ENCODE results near the gene OR10G6.

The OR10G6 gene

DNA sequence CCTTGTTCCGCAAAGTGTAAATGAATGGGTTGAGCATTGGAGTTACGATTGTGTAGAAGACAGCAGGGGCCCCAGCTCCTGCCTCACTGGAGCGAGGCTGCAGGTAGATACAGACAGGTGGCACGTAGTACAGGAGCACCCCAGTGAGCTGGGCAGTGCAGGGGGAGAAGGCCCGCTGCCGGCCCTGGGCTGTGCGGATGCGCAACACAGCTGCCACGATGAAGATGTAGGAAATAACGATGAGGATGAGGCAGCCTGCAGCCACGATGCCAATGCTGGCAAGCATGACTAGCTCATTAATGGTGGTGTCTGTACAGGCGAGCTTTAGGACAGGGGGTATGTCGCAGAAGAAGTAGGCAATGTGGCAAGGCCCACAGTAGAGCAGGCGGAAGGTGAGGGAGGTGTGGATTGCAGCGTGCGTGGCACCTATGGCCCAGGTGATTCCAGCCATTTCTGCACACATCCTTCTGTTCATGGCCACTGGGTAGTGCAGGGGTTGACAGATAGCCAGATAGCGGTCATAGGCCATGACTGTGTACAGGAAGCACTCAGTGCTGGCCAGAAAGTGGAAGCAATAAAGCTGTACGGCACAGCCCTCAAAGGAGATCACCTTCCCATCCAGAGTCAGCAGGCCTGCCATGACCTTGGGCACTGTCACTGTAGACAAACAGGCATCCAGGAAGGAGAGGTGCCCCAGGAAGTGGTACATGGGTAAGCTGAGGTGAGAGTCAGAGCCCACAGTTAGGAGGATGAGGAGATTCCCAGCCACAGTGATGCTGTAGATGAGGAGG lies 18.0 kb downstream of the OR10G6 start:
- Histone ChIP-seq H3K9ac (ENCODE audit: low read depth, low read length) (no peak overlapping the region), H4K20me1 (ENCODE audit: insufficient read depth, low read length) (no peaks in the 10 kb centered on the region), H3K27ac (ENCODE audit: low read length) (no peak overlapping the region), H3K9me3 (ENCODE audit: insufficient read depth, low read length, severe bottlenecking) (no peaks in the 10 kb centered on the region), H3K4me2 (ENCODE audit: insufficient read depth, low read length) (no peak overlapping the region), H3K4me3 (ENCODE audit: low read depth in 1 of 2, low read length in 2 of 2) (no peak overlapping the region), H3K27me3 (ENCODE audit: insufficient read depth, low read length, poor library complexity) (no peaks in the 10 kb centered on the region), H2AFZ (ENCODE audit: low read depth, low read length) (no peak overlapping the region), H3K36me3 (ENCODE audit: insufficient read depth, low read length) (no peaks in the 10 kb centered on the region), H3K4me1 (ENCODE audit: insufficient read depth, low read length) (no peaks in the 10 kb centered on the region), H3K79me2 (ENCODE audit: insufficient read depth, low read length) (no peaks in the 10 kb centered on the region)
- no peak for DNase-seq
- TF ChIP-seq, protein P1, sequence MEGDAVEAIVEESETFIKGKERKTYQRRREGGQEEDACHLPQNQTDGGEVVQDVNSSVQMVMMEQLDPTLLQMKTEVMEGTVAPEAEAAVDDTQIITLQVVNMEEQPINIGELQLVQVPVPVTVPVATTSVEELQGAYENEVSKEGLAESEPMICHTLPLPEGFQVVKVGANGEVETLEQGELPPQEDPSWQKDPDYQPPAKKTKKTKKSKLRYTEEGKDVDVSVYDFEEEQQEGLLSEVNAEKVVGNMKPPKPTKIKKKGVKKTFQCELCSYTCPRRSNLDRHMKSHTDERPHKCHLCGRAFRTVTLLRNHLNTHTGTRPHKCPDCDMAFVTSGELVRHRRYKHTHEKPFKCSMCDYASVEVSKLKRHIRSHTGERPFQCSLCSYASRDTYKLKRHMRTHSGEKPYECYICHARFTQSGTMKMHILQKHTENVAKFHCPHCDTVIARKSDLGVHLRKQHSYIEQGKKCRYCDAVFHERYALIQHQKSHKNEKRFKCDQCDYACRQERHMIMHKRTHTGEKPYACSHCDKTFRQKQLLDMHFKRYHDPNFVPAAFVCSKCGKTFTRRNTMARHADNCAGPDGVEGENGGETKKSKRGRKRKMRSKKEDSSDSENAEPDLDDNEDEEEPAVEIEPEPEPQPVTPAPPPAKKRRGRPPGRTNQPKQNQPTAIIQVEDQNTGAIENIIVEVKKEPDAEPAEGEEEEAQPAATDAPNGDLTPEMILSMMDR (IDR thresholded peaks at IDR 0.05; ENCODE audit: borderline replicate concordance, extremely low read depth, low read length, poor library complexity, severe bottlenecking) = no peak
- ATAC-seq (ENCODE audit: insufficient read depth, low read depth) = no peak

DNA sequence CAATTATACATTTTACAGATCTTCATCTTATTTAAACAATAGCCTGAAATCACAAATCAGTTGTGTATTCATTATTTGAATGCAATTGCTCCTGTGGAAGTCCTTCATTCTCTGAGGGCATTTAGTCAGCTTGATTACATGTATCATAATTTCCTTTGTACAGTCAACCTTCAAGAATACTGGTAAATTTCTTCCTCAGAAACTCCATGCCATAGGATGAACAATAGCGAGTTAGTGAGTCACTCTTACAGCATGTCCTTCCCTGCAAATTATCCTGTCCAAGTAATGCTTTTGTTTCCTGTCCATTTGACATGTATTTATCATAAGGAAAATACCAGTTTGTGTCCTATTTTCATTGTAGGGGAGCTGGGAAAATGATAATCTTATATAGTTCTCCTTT lies 21.1 kb downstream of the OR10G6 start:
- no peak overlapping the region for H3K4me3 ChIP-seq (ENCODE audit: low read depth in 1 of 2, low read length in 2 of 2)
- ATAC-seq (ENCODE audit: insufficient read depth, low read depth) (no peak), DNase-seq (no peak)
- H2AFZ ChIP-seq (ENCODE audit: low read depth, low read length) = no peak overlapping the region
- no peaks in the 10 kb centered on the region for H3K4me1 ChIP-seq (ENCODE audit: insufficient read depth, low read length)
- H4K20me1 ChIP-seq (ENCODE audit: insufficient read depth, low read length) = no peaks in the 10 kb centered on the region
- no peak overlapping the region for H3K27ac ChIP-seq (ENCODE audit: low read length)
- H3K27me3 ChIP-seq (ENCODE audit: insufficient read depth, low read length, poor library complexity) = no peaks in the 10 kb centered on the region
- H3K9me3 ChIP-seq (ENCODE audit: insufficient read depth, low read length, severe bottlenecking) = no peaks in the 10 kb centered on the region
- H3K36me3 ChIP-seq (ENCODE audit: insufficient read depth, low read length) = no peaks in the 10 kb centered on the region
- TF ChIP-seq, protein P1 (IDR thresholded peaks at IDR 0.05; ENCODE audit: borderline replicate concordance, extremely low read depth, low read length, poor library complexity, severe bottlenecking) = no peak
- TF ChIP-seq EZH2 (IDR thresholded peaks at IDR 0.05; ENCODE audit: borderline replicate concordance, low read depth, low read length, severe bottlenecking) = no peak
- no peak overlapping the region for H3K4me2 ChIP-seq (ENCODE audit: insufficient read depth, low read length)
- H3K79me2 ChIP-seq (ENCODE audit: insufficient read depth, low read length) = no peaks in the 10 kb centered on the region
- no peak overlapping the region for H3K9ac ChIP-seq (ENCODE audit: low read depth, low read length)

DNA sequence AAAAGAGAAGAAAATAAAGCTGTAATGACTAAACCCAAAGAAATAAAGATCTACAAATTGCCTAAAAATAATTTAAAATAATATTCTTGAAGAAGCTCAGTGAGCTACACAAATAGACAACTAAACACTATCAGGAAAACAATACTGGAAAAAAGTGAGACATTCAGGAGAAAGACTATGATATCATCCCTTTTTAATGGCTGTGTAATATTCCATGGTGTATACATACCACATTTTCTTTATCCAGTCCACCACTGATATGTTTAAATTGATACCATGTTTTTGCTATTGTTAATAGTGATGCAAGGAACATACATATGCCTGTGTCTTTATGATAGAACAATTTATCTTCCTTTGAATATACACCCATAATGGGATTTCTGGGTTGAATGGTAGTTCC lies 38.2 kb downstream of the OR10G6 start:
- Histone ChIP-seq H3K79me2 (ENCODE audit: insufficient read depth, low read length) (no peaks in the 10 kb centered on the region), H2AFZ (ENCODE audit: low read depth, low read length) (no peak overlapping the region), H3K4me3 (ENCODE audit: low read depth in 1 of 2, low read length in 2 of 2) (no peak overlapping the region), H3K4me2 (ENCODE audit: insufficient read depth, low read length) (no peak overlapping the region), H3K27me3 (ENCODE audit: insufficient read depth, low read length, poor library complexity) (no peaks in the 10 kb centered on the region), H3K36me3 (ENCODE audit: insufficient read depth, low read length) (no peaks in the 10 kb centered on the region), H4K20me1 (ENCODE audit: insufficient read depth, low read length) (no peaks in the 10 kb centered on the region), H3K4me1 (ENCODE audit: insufficient read depth, low read length) (no peaks in the 10 kb centered on the region), H3K9ac (ENCODE audit: low read depth, low read length) (no peak overlapping the region), H3K9me3 (ENCODE audit: insufficient read depth, low read length, severe bottlenecking) (no peaks in the 10 kb centered on the region), H3K27ac (ENCODE audit: low read length) (no peak overlapping the region)
- DNase-seq = no peak
- TF ChIP-seq EZH2 (IDR thresholded peaks at IDR 0.05; ENCODE audit: borderline replicate concordance, low read depth, low read length, severe bottlenecking) = no peak
- TF ChIP-seq, protein P1 (IDR thresholded peaks at IDR 0.05; ENCODE audit: borderline replicate concordance, extremely low read depth, low read length, poor library complexity, severe bottlenecking) = no peak
- ATAC-seq (ENCODE audit: insufficient read depth, low read depth) = no peak
